PFSK-1 (cell line): Measurements from ENCODE around the gene MEDAG.

Source experiments
- FOXP2 ChIP-seq: optimal IDR thresholded peaks from 2 replicates; pipeline ENCODE3; 2011; ENCODE audit warnings: borderline replicate concordance, control low read depth, inconsistent platforms; ENCODE audit not compliant: insufficient read depth; ENCODE audit errors: extremely low read length, extremely low read depth
- POLR2AphosphoS5 ChIP-seq: IDR thresholded peaks from 2 replicates; pipeline ENCODE4 v1.6.1; 2012; ENCODE audit warnings: low read depth, mild to moderate bottlenecking, control low read depth, low read length, moderate library complexity
- REST ChIP-seq, 2 experiments: IDR thresholded peaks; 2 replicates each; pipeline versions ENCODE4 v1.6.1 to v1.8.0; 2011 to 2012; ENCODE audit warnings: low read depth in 2 of 2, low read length in 2 of 2, control low read depth in 1 of 2, inconsistent platforms in 1 of 2, mild to moderate bottlenecking in 1 of 2, moderate library complexity in 1 of 2; ENCODE audit not compliant: insufficient read depth in 1 of 2
- SIN3A ChIP-seq: IDR thresholded peaks from 2 replicates; pipeline ENCODE4 v1.6.1; 2012; ENCODE audit warnings: mild to moderate bottlenecking, low read length, moderate library complexity, borderline replicate concordance; ENCODE audit not compliant: insufficient read depth
- TAF1 ChIP-seq: IDR thresholded peaks from 2 replicates; pipeline ENCODE4 v1.6.1; 2012; ENCODE audit warnings: low read length, control low read depth, borderline replicate concordance; ENCODE audit not compliant: insufficient read depth

Gene MEDAG

DNA sequence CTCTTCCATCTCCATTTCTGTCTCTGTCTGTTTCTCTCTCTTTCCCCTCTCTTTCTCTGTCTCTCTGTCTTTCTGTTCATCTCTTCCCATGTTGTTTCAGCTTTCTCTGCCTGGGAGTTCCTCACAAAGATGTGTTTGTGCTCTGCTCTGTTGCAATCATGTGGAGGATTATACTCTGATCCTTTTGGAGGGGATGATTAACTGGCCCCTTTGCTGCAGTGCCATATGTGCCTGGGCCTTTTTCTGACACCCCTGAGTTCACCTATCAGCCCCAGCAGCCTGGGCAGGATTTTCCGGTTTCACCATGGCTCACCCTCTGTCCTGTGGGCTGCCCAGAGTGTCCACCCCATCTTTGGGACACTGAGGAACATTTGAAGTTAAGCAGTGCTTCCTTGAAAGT lies 17.3 kb downstream of the MEDAG start:
- TF ChIP-seq TAF1 (no peak), REST (IDR thresholded peaks at IDR 0.05; ENCODE audit: insufficient read depth in 1 of 2, low read depth in 2 of 2, low read length in 2 of 2) (no peak), FOXP2 (no peak), SIN3A (no peak), POLR2AphosphoS5 (no peak)

DNA sequence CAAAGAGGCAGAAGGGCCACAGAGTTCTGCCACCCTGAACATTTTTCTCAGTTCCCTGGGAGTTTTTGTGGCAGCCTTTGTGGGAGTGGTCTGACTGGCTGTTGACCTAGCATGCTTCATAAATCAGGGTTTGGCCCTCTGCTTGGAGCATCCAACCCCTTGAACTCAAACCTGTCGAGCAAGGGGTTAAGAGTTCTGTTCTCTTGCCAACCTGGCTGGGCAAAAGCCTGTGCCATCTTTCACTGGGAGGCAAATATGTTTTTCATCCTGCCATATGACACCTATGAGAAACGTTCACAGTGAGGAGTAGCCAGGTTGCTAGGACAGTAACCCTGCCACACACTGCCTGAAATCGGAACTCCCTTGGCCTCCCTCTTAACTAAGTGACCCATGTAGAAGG lies 18.6 kb downstream of the MEDAG start:
- TF ChIP-seq SIN3A (no peak), POLR2AphosphoS5 (no peak), REST (IDR thresholded peaks at IDR 0.05; ENCODE audit: insufficient read depth in 1 of 2, low read depth in 2 of 2, low read length in 2 of 2) (no peak), FOXP2 (no peak), TAF1 (no peak)

- TF ChIP-seq POLR2AphosphoS5: no peak
- TF ChIP-seq TAF1: no peak
- TF ChIP-seq REST (IDR thresholded peaks at IDR 0.05; ENCODE audit: insufficient read depth in 1 of 2, low read depth in 2 of 2, low read length in 2 of 2): no peak
- no peak for TF ChIP-seq FOXP2
- no peak for TF ChIP-seq SIN3A
Observed at GRCh38 chr13:30925429-30925828, 19.4 kb downstream of the MEDAG start.

- TF ChIP-seq REST (IDR thresholded peaks at IDR 0.05; ENCODE audit: insufficient read depth in 1 of 2, low read depth in 2 of 2, low read length in 2 of 2) (no peak), TAF1 (no peak), POLR2AphosphoS5 (no peak), SIN3A (no peak), FOXP2 (no peak)
Observed at GRCh38 chr13:30926781-30927180, 20.7 kb downstream of the MEDAG start.

DNA sequence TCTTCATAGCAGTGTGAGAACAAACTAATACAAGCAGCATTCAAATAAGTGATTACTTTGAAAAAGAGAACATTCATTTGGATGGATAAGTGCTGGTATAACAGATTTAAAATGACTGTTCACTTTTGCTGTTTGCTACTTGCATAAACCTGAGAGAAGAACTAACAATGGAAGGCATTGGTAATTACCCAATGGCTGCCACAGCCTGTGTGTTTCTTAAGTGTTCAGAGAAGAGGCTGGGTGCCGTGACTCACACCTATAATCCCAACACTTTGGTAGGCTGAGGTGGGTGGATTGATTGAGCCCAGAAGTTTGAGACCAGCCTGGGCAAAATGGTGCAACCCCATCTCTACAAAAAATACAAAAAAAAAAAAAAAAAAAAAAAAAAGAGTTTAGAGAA lies 21.5 kb downstream of the MEDAG start:
- TF ChIP-seq SIN3A (no peak), REST (IDR thresholded peaks at IDR 0.05; ENCODE audit: insufficient read depth in 1 of 2, low read depth in 2 of 2, low read length in 2 of 2) (no peak), FOXP2 (no peak), POLR2AphosphoS5 (no peak), TAF1 (no peak)
